Measurements from ENCODE around the gene LAYN. TPM values are rescaled to one million over a fixed set of nuclear protein-coding genes. Genes with fewer than 3 reads are reported as not detected.

LAYN gene
- total RNA-seq, 1 donor from 2014 or later: 0.98 TPM

DNA sequence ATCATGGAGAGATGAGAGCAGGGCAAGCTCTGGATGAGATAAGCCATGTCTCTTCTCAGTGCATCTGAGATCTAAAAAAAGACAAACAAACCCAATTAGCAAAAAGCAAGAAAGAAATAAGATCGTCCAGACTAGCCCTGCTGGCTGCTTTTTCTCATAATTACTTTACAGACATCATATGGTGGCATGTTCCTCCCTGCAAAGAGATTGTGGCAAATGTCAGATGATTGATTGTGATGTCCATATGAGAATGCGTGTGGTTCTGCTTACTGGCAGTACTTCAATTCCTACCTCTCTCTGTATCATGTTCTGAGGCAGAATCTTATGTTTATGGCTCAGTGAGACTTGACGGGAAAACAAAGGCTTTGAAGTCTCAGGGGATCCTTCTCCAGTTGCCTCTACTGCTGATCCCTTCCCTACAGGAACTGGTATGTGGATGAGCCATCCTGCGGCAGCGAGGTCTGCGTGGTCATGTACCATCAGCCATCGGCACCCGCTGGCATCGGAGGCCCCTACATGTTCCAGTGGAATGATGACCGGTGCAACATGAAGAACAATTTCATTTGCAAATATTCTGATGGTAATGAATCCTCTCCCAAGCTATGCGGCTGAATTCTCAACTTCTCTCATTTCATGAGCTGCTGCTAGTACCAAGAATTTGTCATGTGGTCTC, 8.8 kb downstream of the LAYN start:
- no peak for DNase-seq
- H3K4me3 Mint-ChIP-seq (ENCODE audit: unreplicated experiment): no peak overlapping the region
- TF ChIP-seq, protein P1, sequence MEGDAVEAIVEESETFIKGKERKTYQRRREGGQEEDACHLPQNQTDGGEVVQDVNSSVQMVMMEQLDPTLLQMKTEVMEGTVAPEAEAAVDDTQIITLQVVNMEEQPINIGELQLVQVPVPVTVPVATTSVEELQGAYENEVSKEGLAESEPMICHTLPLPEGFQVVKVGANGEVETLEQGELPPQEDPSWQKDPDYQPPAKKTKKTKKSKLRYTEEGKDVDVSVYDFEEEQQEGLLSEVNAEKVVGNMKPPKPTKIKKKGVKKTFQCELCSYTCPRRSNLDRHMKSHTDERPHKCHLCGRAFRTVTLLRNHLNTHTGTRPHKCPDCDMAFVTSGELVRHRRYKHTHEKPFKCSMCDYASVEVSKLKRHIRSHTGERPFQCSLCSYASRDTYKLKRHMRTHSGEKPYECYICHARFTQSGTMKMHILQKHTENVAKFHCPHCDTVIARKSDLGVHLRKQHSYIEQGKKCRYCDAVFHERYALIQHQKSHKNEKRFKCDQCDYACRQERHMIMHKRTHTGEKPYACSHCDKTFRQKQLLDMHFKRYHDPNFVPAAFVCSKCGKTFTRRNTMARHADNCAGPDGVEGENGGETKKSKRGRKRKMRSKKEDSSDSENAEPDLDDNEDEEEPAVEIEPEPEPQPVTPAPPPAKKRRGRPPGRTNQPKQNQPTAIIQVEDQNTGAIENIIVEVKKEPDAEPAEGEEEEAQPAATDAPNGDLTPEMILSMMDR (IDR thresholded peaks at IDR 0.05; ENCODE audit: partially characterized antibody, unreplicated experiment): no peak
- H3K4me1 Mint-ChIP-seq (ENCODE audit: low read depth, unreplicated experiment): peaks cover 15% of the 10 kb centered on the region
- peaks cover 3% of the 10 kb centered on the region for H3K9me3 Mint-ChIP-seq (ENCODE audit: unreplicated experiment)
- H3K27ac Mint-ChIP-seq (ENCODE audit: unreplicated experiment): no peak overlapping the region
- H3K27me3 Mint-ChIP-seq (ENCODE audit: unreplicated experiment): no peaks in the 10 kb centered on the region
- no peaks in the 10 kb centered on the region for H3K36me3 Mint-ChIP-seq (ENCODE audit: unreplicated experiment)

DNA sequence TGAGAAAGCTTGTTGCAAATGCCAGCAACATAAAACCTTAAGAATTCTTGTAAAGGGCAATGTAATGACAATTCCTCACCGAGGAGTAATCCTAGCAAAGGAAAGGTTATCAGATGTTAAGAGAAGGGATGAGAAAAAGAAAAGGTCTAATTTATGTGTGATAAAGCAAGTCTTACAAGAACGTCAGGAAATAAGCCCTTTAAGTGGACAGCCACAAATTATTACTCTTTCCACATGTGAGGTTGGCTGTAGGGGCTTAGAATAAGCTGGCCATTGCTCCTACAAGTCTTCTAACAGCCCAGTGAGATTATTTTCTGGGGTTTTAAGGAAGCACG, 9.3 kb downstream of the LAYN start:
- H3K27me3 Mint-ChIP-seq (ENCODE audit: unreplicated experiment): no peaks in the 10 kb centered on the region
- no peak for DNase-seq
- peaks cover 3% of the 10 kb centered on the region for H3K9me3 Mint-ChIP-seq (ENCODE audit: unreplicated experiment)
- no peak overlapping the region for H3K4me3 Mint-ChIP-seq (ENCODE audit: unreplicated experiment)
- H3K4me1 Mint-ChIP-seq (ENCODE audit: low read depth, unreplicated experiment): peaks cover 15% of the 10 kb centered on the region
- TF ChIP-seq, protein P1 (IDR thresholded peaks at IDR 0.05; ENCODE audit: partially characterized antibody, unreplicated experiment): no peak
- H3K27ac Mint-ChIP-seq (ENCODE audit: unreplicated experiment): no peak overlapping the region
- H3K36me3 Mint-ChIP-seq (ENCODE audit: unreplicated experiment): no peaks in the 10 kb centered on the region

GRCh38 chr11:111550258-111550657, 9.7 kb downstream of the LAYN start:
- Mint-ChIP-seq H3K27ac (ENCODE audit: unreplicated experiment) (no peak overlapping the region), H3K36me3 (ENCODE audit: unreplicated experiment) (no peaks in the 10 kb centered on the region), H3K9me3 (ENCODE audit: unreplicated experiment) (peaks cover 2% of the 10 kb centered on the region), H3K4me1 (ENCODE audit: low read depth, unreplicated experiment) (peaks cover 11% of the 10 kb centered on the region), H3K4me3 (ENCODE audit: unreplicated experiment) (no peak overlapping the region), H3K27me3 (ENCODE audit: unreplicated experiment) (no peaks in the 10 kb centered on the region)
- no peak for DNase-seq
- TF ChIP-seq, protein P1 (IDR thresholded peaks at IDR 0.05; ENCODE audit: partially characterized antibody, unreplicated experiment): no peak

GRCh38 chr11:111554532-111554931, 14.0 kb downstream of the LAYN start:
- Mint-ChIP-seq H3K36me3 (ENCODE audit: unreplicated experiment) (no peaks in the 10 kb centered on the region), H3K4me1 (ENCODE audit: low read depth, unreplicated experiment) (peaks cover 2% of the 10 kb centered on the region), H3K27ac (ENCODE audit: unreplicated experiment) (no peak overlapping the region), H3K9me3 (ENCODE audit: unreplicated experiment) (no peaks in the 10 kb centered on the region), H3K27me3 (ENCODE audit: unreplicated experiment) (no peaks in the 10 kb centered on the region), H3K4me3 (ENCODE audit: unreplicated experiment) (no peak overlapping the region)
- no peak for DNase-seq
- TF ChIP-seq, protein P1 (IDR thresholded peaks at IDR 0.05; ENCODE audit: partially characterized antibody, unreplicated experiment): no peak

DNA sequence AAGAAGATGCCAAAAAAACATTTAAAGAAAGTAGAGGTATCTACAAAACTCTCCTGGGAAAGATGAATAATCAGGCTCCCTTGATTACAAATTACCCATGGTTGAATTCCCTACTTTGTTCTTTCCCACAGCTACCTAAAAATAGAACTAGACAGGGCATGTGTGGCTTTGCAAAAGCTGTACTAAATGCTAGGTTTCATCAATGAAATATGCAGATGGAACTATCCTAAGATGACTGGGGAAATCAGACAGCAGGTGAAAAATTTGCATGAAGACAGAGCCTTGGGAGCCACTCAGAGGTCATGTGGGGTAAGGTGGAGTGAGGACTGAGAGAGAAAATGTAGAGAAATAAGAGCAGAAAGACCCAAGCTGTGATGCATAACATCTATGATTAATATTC, 14.7 kb downstream of the LAYN start:
- Mint-ChIP-seq H3K9me3 (ENCODE audit: unreplicated experiment) (no peaks in the 10 kb centered on the region), H3K27me3 (ENCODE audit: unreplicated experiment) (no peaks in the 10 kb centered on the region), H3K4me3 (ENCODE audit: unreplicated experiment) (no peak overlapping the region), H3K36me3 (ENCODE audit: unreplicated experiment) (no peaks in the 10 kb centered on the region), H3K4me1 (ENCODE audit: low read depth, unreplicated experiment) (peaks cover 2% of the 10 kb centered on the region), H3K27ac (ENCODE audit: unreplicated experiment) (no peak overlapping the region)
- TF ChIP-seq, protein P1 (IDR thresholded peaks at IDR 0.05; ENCODE audit: partially characterized antibody, unreplicated experiment): no peak
- DNase-seq: no peak

Data from glutamatergic neuron (in vitro differentiated cells).